ENCODE data around the gene IL1R2.

Gene IL1R2, protein sequence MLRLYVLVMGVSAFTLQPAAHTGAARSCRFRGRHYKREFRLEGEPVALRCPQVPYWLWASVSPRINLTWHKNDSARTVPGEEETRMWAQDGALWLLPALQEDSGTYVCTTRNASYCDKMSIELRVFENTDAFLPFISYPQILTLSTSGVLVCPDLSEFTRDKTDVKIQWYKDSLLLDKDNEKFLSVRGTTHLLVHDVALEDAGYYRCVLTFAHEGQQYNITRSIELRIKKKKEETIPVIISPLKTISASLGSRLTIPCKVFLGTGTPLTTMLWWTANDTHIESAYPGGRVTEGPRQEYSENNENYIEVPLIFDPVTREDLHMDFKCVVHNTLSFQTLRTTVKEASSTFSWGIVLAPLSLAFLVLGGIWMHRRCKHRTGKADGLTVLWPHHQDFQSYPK

DNA sequence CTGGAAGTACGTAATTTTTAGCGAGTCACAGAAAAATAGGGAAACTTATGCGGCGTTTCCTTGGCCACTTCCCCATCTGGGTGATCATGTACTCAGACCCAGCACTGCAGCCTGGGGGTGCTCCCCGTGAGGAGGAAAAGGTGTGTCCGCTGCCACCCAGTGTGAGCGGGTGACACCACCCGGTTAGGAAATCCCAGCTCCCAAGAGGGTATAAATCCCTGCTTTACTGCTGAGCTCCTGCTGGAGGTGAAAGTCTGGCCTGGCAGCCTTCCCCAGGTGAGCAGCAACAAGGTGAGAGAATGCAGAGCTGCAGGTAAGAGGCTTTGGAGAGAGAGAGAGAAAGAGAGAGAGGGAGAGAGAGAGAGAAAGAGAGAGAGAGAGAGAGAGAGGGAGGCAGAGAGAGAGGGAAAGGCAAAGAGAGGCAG is at the start of gene IL1R2:
TSS of gene IL1R2 (plus strand) at position 240 of the 425 bp plus-strand sequence. CDS start 16,616 bp downstream, outside the sequence.
- H3K4me3 ChIP-seq (ENCODE audit: low read depth, low read length): no peak within 1 kb of the TSS
- TF ChIP-seq, protein P1, sequence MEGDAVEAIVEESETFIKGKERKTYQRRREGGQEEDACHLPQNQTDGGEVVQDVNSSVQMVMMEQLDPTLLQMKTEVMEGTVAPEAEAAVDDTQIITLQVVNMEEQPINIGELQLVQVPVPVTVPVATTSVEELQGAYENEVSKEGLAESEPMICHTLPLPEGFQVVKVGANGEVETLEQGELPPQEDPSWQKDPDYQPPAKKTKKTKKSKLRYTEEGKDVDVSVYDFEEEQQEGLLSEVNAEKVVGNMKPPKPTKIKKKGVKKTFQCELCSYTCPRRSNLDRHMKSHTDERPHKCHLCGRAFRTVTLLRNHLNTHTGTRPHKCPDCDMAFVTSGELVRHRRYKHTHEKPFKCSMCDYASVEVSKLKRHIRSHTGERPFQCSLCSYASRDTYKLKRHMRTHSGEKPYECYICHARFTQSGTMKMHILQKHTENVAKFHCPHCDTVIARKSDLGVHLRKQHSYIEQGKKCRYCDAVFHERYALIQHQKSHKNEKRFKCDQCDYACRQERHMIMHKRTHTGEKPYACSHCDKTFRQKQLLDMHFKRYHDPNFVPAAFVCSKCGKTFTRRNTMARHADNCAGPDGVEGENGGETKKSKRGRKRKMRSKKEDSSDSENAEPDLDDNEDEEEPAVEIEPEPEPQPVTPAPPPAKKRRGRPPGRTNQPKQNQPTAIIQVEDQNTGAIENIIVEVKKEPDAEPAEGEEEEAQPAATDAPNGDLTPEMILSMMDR (IDR thresholded peaks at IDR 0.05; ENCODE audit: low read depth, low read length): no peak

DNA sequence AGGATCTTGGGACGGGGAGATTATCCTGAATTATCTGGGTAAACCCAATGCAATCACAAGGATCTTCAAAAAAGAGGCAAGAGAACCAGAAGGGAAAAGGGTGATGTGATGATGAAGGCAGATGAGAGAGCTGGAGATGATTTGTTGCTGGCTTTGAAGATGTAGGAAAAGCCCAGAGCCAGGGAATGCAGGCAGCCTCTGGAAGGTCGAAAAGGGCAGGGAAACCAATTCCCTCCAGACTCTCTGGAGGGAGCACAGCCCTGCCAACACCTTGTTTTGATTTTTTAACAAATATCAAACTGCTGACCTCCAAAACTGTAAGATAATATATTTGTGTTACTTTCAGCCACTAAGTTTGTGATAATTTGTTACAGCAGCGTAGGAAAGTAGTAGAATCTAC is 48.9 kb upstream of the IL1R2 start:
- no peak overlapping the region for H3K4me3 ChIP-seq (ENCODE audit: low read depth, low read length)
- TF ChIP-seq, protein P1 (IDR thresholded peaks at IDR 0.05; ENCODE audit: low read depth, low read length): no peak

DNA sequence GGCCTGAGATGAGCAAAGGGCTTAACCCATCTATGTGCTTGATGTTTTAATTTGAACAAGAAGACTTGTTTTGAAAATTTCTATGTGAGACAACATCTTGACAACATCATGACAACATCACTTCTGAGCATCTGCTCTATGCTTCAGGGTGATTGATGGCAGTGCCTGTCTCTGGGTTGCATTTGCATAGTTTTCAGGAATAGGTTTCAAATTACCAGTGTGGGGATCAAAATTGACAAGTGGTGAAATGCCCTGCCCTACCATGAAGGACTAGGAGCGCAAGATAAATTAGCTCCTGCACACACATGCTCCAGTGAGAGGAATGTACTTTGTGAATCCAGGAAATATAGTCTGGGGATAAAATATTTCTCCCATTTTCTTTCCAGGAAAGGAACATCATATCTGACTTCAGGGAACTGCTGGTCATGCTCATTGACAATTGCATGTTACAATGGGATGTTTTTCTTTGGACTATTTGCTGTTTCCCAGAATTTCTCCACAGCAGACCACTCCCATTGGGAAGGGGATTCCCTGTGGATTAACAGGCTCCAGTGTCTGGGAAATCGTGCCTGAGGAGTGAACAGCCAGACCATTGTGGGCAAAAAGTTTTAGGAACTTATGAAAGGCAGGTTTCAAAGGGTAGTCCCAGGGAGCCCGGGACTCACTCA is 45.3 kb upstream of the IL1R2 start:
- H3K4me3 ChIP-seq (ENCODE audit: low read depth, low read length): no peak overlapping the region
- TF ChIP-seq, protein P1 (IDR thresholded peaks at IDR 0.05; ENCODE audit: low read depth, low read length): no peak

DNA sequence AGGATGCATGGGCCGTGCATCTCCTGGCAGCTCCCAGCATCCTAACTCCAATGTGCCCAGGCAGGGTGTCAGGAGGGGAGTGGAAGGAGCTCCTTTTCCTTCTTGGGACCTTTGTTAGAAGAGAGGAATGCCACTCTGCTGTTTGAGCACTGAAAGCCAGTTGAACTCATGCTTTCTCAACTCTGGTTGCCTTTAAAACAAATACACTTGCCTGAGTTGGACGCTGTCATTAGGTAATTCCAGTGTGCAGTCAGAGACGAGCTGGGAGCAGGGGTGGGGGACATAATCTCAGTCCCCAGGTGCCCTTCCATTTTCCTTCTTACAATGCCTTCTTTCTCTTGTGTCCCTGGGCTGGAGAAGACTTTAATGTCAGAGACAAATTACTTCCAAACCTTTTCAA is 44.4 kb upstream of the IL1R2 start:
- no peak overlapping the region for H3K4me3 ChIP-seq (ENCODE audit: low read depth, low read length)
- TF ChIP-seq, protein P1 (IDR thresholded peaks at IDR 0.05; ENCODE audit: low read depth, low read length): no peak

DNA sequence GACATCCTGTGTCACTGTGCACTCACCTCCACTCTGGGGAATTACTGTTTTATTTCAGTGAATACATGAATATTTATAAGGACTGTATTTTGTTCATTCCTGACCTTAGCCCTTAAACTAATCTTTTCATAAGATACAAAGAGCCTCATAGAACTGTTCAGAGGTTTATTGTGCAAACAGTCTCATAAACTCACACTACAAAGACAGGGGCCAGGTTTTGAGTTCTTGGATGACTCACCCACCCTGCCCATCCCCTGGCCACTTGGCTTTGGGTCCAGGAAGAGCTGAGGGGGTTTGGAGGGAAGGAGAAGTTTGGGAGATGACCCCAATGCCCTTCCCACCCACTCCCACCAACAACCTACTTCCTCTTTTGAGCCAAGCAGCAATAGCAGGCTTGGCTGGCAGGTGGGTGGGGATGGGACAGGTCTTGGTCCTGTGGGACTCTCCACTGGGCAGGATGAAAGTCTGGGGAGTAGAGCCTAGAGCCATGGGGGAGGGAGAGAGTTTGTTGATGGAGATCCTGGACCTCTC is 43.1 kb upstream of the IL1R2 start:
- TF ChIP-seq, protein P1 (IDR thresholded peaks at IDR 0.05; ENCODE audit: low read depth, low read length): no peak
- no peak overlapping the region for H3K4me3 ChIP-seq (ENCODE audit: low read depth, low read length)

DNA sequence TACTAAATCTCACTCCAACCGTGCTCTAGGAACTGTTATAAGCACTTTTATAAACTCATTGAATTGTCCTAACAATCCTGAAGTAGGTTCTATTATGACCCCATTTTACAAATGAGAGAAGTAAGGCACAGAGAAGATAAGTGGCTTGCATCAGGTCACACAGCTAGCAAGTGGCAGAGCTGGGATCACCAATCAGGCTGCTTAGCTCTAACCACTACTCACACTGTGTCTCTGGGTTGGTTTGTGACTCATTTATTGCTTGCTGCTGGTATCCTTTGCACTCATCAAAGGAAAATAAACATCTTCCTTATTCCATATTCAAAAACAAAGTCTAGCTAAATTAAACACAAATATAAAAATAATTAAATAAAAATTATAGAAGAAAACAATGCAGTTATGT is 42.5 kb upstream of the IL1R2 start:
- TF ChIP-seq, protein P1 (IDR thresholded peaks at IDR 0.05; ENCODE audit: low read depth, low read length): no peak
- H3K4me3 ChIP-seq (ENCODE audit: low read depth, low read length): no peak overlapping the region

DNA sequence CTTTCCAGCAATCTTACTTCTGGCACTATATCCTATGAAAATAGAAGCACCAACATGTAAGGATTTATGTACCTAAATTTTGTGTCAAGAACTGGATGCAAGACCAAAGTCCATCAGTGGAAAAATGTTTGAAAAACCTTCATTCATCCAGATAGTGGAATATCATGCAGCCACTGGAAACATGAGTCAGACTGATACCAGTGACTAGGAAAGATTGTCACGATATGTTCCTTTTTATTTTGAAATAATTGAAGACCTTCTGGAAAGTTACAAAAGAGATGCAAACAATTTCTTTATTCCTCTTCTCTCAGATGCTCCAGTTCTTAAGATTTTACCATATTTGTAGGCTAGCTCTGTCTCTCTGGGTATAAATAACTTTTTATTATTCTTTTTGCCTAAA is 40.5 kb upstream of the IL1R2 start:
- H3K4me3 ChIP-seq (ENCODE audit: low read depth, low read length): no peak overlapping the region
- TF ChIP-seq, protein P1 (IDR thresholded peaks at IDR 0.05; ENCODE audit: low read depth, low read length): no peak

All from WI38 (cell line).